ENCODE measurements around the gene SMURF1. TPM values are rescaled to one million over a fixed set of nuclear protein-coding genes. Genes with fewer than 3 reads are reported as not detected.
A peak's percentile ranks its signal among the peaks of the same experiment; 100 is the strongest.

The SMURF1 gene
- total and polyA plus RNA-seq, 2 of the 8 experiments (the other 6 are each of a cell fraction or from before 2014, with no cell fraction given) = 9.6 to 24.5 TPM

DNA sequence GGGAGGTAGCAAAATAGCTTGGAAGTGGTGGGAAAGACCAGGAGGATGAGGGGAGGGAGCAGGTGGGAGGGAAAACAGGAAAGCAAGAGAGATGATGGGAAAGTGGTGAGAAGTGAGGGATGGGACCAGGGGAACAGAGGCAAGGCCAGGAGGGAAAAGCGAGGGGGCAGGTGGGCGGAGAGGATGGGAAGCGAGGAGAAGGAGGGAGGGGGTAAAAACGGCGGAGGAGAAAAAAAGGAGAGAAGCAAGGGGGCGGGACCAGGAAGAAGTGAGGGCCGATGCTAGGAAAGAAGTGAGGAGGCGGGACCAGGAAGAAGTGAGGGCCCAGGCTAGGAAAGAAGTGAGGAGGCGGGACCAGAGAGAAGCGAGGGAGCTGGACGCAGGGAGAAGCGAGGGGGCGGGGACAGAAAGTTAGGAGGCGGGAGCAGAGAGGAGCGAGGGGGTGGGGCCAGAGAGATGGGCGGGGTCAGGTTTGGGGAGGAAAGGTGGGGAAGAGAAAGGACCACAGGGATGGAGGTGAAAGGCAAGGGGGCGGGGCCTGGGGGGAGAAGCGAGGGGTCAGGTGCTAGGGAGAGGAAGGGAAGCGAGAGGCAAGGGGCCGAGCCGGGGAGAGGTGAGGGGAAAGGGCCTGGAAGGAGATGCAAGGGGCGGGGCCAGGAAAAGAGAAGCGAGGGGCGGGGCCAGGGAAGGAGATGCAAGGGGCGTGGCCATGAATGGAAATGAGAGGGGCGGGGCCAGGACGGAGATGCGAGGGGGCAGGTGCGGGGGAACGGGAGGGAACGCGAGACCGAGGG lies 984 bp downstream of the SMURF1 start:
- Histone ChIP-seq H4K8ac (ENCODE audit: extremely low read depth, insufficient read depth, low read length) (no peak overlapping the region), H3K4ac (replicated peaks; ENCODE audit: insufficient read length, low read depth, low read length) (no peak overlapping the region), H3K79me2 (ENCODE audit: control insufficient read depth in 1 of 2, insufficient read depth in 2 of 2, low read length in 2 of 2) (peaks cover 3 to 44% of the 10 kb centered on the region in 2 experiments; a peak in 3 of 4 replicates), H2BK12ac (ENCODE audit: low read depth, low read length) (peak overlapping the region; percentile 68; the same call in 1 of the 2 replicates), H4K91ac (replicated peaks; ENCODE audit: insufficient read length, low read length) (no peak overlapping the region), H3K27me3 (replicated peaks in 1 of 4; ENCODE audit: control insufficient read depth in 3 of 4, extremely low read depth in 1 of 4, insufficient read depth in 3 of 4, low read length in 3 of 4) (no peaks in the 10 kb centered on the region), H2BK20ac (ENCODE audit: low read length) (no peak overlapping the region), H4K5ac (ENCODE audit: insufficient read length, low read depth, low read length) (no peak overlapping the region), H2BK15ac (ENCODE audit: low read length) (no peak overlapping the region; the same call in 1 of the 2 replicates), H2BK120ac (replicated peaks; ENCODE audit: low read depth, low read length) (no peak overlapping the region), H3K4me3 (ENCODE audit: extremely low read depth in 1 of 4, insufficient read depth in 2 of 4, low read depth in 3 of 4, low read length in 4 of 4) (peak overlapping the region; percentile 59 to 85 (median 64)), H4K20me1 (replicated peaks in 1 of 2; ENCODE audit: control insufficient read depth in 1 of 2, insufficient read depth in 2 of 2, low read length in 2 of 2) (peaks cover 0 to 2% of the 10 kb centered on the region in 2 experiments), H3K4me1 (replicated peaks in 1 of 4; ENCODE audit: control insufficient read depth in 3 of 4, insufficient read depth in 4 of 4, low read length in 3 of 4) (peaks cover 0 to 11% (median 5%) of the 10 kb centered on the region in 4 experiments; a peak in 4 of 7 replicates), H3K23ac (ENCODE audit: insufficient read length) (no peak overlapping the region), H2AFZ (ENCODE audit: low read length) (no peak overlapping the region), H3K4me2 (ENCODE audit: insufficient read depth in 1 of 2, low read depth in 2 of 2, low read length in 2 of 2) (peak overlapping the region; percentile 59 to 85), H3K56ac (replicated peaks; ENCODE audit: insufficient read length, low read depth, low read length) (no peak overlapping the region), H3K36me3 (ENCODE audit: control insufficient read depth in 2 of 4, insufficient read depth in 4 of 4, low read length in 3 of 4) (no peaks in the 10 kb centered on the region), H3K18ac (ENCODE audit: extremely low read depth, low read length) (peak overlapping the region; percentile 60; the same call in 1 of the 2 replicates), H3K27ac (ENCODE audit: low read depth, low read length) (no peak overlapping the region), H3K9me3 (ENCODE audit: insufficient read depth in 2 of 2, low read depth in 1 of 2, low read length in 1 of 2) (no peaks in the 10 kb centered on the region), H3K79me1 (ENCODE audit: low read depth, low read length) (peaks cover 3% of the 10 kb centered on the region; the same call in 1 of the 2 replicates), H2BK5ac (ENCODE audit: low read depth, low read length) (peak overlapping the region; percentile 83), H3K23me2 (ENCODE audit: low read depth, low read length) (peaks cover 8% of the 10 kb centered on the region; the same call in 1 of the 2 replicates), H2AK5ac (ENCODE audit: low read depth, low read length) (no peak overlapping the region), H3K14ac (ENCODE audit: insufficient read length) (no peak overlapping the region), H3K9ac (replicated peaks in 1 of 4; ENCODE audit: extremely low read depth in 1 of 4, low read depth in 3 of 4, low read length in 3 of 4) (peak overlapping the region in 1 of 4 experiments; percentile 8; a peak in 3 of 7 replicates)
- ChIA-PET POLR2A (ENCODE audit: partially characterized antibody) (interaction anchor here (0.7 to 2.2 kb wide), 8 partner anchors 12 to 182 kb away, joined by 3 to 9 read pairs (median 4); no protein-coding TSS in a partner anchor), CTCF (ENCODE audit: partially characterized antibody) (interaction anchor here (0.7 to 1.0 kb wide), 2 partner anchors 12 to 103 kb away, joined by 3 read pairs; no protein-coding TSS in a partner anchor)
- FAIRE-seq = no peak
- peak; percentile 92 to 97 for DNase-seq (ENCODE audit: low read depth in 1 of 2, low spot score in 2 of 2)
- 0% methylated on average over 7 of the region's 33 CpGs; no CpG with 5 or more reads in 1 of the 2 experiments for WGBS, 2 experiments (ENCODE audit: extremely low coverage in 1 of 2, insufficient coverage in 1 of 2, insufficient read length in 1 of 2, insufficient replicate concordance in 2 of 2, low coverage in 1 of 2, low lambda C conversion rate in 2 of 2, missing lambda C conversion rate in 1 of 2)
- TF ChIP-seq POU5F1 (IDR thresholded peaks at IDR 0.05; ENCODE audit: low read depth, low read length) (no peak), KDM5A (IDR thresholded peaks at IDR 0.05; ENCODE audit: low read length) (no peak), TBP (IDR thresholded peaks at IDR 0.05; ENCODE audit: low read depth, low read length) (no peak), SIN3A (conservative IDR thresholded peaks at IDR 0.05 in 1 of 2, IDR thresholded peaks at IDR 0.05 in 1 of 2; ENCODE audit: low read depth in 1 of 2, low read length in 2 of 2) (0 out of 4 replicates have a peak, but pooled peaks of 1 of the 2 experiments have one; percentile 13), RBBP5 (IDR thresholded peaks at IDR 0.05; ENCODE audit: borderline replicate concordance, low read depth, low read length) (no peak), JUND (IDR thresholded peaks at IDR 0.05; ENCODE audit: low read length) (no peak), SP2 (IDR thresholded peaks at IDR 0.05; ENCODE audit: low read length) (no peak), RAD21 (IDR thresholded peaks at IDR 0.05 in 1 of 2, conservative IDR thresholded peaks at IDR 0.05 in 1 of 2; ENCODE audit: low read depth in 2 of 2, low read length in 2 of 2) (no peak), USF2 (IDR thresholded peaks at IDR 0.05; ENCODE audit: low read length) (no peak), SUZ12 (IDR thresholded peaks at IDR 0.05; ENCODE audit: low read length) (no peak)

Data from H1 (cell line).